Stimulated activated CD8-positive, alpha-beta memory T cell treated with anti-CD3 and anti-CD28 coated beads, Interleukin-7, amount 100 ng/mL, for 4 hours (primary cell): ENCODE measurements around the gene MMP20.

Experiments used
- DNase-seq, 2 donors: peaks; one replicate each; pipeline ENCODE4 v3.0.0-alpha.2; 2020; ENCODE audit warnings: low read depth in 2 of 2

Gene MMP20

GRCh38 chr11:102622258-102622657 is 2.9 kb downstream of the MMP20 start:
- DNase-seq = no peak

GRCh38 chr11:102620818-102621561 is 4.1 kb downstream of the MMP20 start:
- no peak for DNase-seq

- DNase-seq = no peak
Observed at GRCh38 chr11:102620179-102620578, 5.0 kb downstream of the MMP20 start.

- no peak for DNase-seq
Observed at GRCh38 chr11:102617466-102618008, 7.6 kb downstream of the MMP20 start.

- DNase-seq = no peak
Observed at GRCh38 chr11:102615894-102616432, 9.2 kb downstream of the MMP20 start.

- no peak for DNase-seq
Observed at GRCh38 chr11:102615077-102615893, 9.8 kb downstream of the MMP20 start.

- no peak for DNase-seq
Observed at GRCh38 chr11:102614485-102614884, 10.6 kb downstream of the MMP20 start.

GRCh38 chr11:102614031-102614430 is 11.1 kb downstream of the MMP20 start:
- no peak for DNase-seq

- no peak for DNase-seq
Observed at GRCh38 chr11:102613450-102613849, 11.7 kb downstream of the MMP20 start.

GRCh38 chr11:102611291-102611690 is 13.8 kb downstream of the MMP20 start:
- no peak for DNase-seq

GRCh38 chr11:102610200-102610599 is 14.9 kb downstream of the MMP20 start:
- DNase-seq = no peak

GRCh38 chr11:102608699-102609098 is 16.4 kb downstream of the MMP20 start:
- DNase-seq = no peak

GRCh38 chr11:102604875-102605274 is 20.3 kb downstream of the MMP20 start:
- no peak for DNase-seq

- DNase-seq = no peak
Observed at GRCh38 chr11:102604011-102604410, 21.1 kb downstream of the MMP20 start.

- no peak for DNase-seq
Observed at GRCh38 chr11:102603576-102603975, 21.6 kb downstream of the MMP20 start.

GRCh38 chr11:102603091-102603490 is 22.0 kb downstream of the MMP20 start:
- DNase-seq = no peak

- DNase-seq = no peak
Observed at GRCh38 chr11:102600666-102601065, 24.5 kb downstream of the MMP20 start.

GRCh38 chr11:102599642-102600261 is 25.4 kb downstream of the MMP20 start:
- no peak for DNase-seq

GRCh38 chr11:102598272-102598671 is 26.9 kb downstream of the MMP20 start:
- DNase-seq = no peak

- no peak for DNase-seq
Observed at GRCh38 chr11:102596578-102596977, 28.6 kb downstream of the MMP20 start.

GRCh38 chr11:102592634-102593581 is 32.2 kb downstream of the MMP20 start:
- no peak for DNase-seq
